ENCODE measurements around the gene PDLIM4.

- TF ChIP-seq CTCF (conservative IDR thresholded peaks at IDR 0.05; ENCODE audit: low read length) (no peak), EZH2phosphoT487 (IDR thresholded peaks at IDR 0.05; ENCODE audit: borderline replicate concordance, low read depth, low read length) (no peak)
These were observed 55.9 kb downstream of the PDLIM4 start for GRCh38 chr5:132313366-132313765.

All from OCI-LY7 (cell line).